GM12891 (cell line): ENCODE measurements around the gene HBG1.

ENCODE experiments used
- PAX5 ChIP-seq: IDR thresholded peaks from 2 replicates; pipeline ENCODE4 v1.6.1; 2011; ENCODE audit warnings: low read length, moderate library complexity, mild to moderate bottlenecking; ENCODE audit not compliant: insufficient read depth, severe bottlenecking
- POLR2A ChIP-seq: IDR thresholded peaks from 2 replicates; pipeline ENCODE4 v1.6.1; 2011; ENCODE audit warnings: low read depth, low read length, control low read depth
- POLR2AphosphoS5 ChIP-seq: IDR thresholded peaks from 2 replicates; pipeline ENCODE4 v1.6.1; 2011; ENCODE audit warnings: low read depth, low read length, control low read depth
- POU2F2 ChIP-seq: IDR thresholded peaks from 2 replicates; pipeline ENCODE4 v1.6.1; 2011; ENCODE audit warnings: low read depth, mild to moderate bottlenecking, control low read depth, low read length, moderate library complexity
- SPI1 ChIP-seq: IDR thresholded peaks from 2 replicates; pipeline ENCODE4 v1.6.1; 2011; ENCODE audit warnings: low read depth, low read length, control low read depth
- TAF1 ChIP-seq: IDR thresholded peaks from 2 replicates; pipeline ENCODE4 v1.6.1; 2011; ENCODE audit warnings: low read depth, low read length, control low read depth

DNA sequence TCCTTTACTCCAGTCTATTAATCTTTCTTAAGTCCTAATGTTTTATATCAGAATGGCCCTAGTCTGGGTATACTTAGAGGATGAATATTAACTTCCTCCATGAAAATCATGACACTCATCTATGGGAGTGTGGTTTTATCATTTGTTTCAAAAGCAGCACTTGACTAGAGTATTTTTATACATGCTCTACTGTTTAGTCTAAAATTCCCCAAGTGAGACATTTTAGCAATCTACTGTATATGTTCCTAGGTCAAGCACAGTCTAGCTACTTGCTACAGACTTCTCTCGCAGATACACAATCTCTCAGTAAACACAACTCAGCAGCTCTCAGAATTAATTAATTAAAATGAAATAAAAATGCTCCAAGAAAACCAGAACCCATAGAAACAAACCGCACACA, 19.9 kb downstream of the HBG1 start:
- TF ChIP-seq POLR2A (no peak), POLR2AphosphoS5 (no peak), TAF1 (no peak), SPI1 (no peak), PAX5 (no peak), POU2F2 (no peak)
